Keratinocyte (primary cell): ENCODE results near the gene TYRP1. TPM values are rescaled to one million over a fixed set of nuclear protein-coding genes. Genes with fewer than 3 reads are reported as not detected.

ENCODE experiments used
- DNase-seq: peaks from one replicate; pipeline ENCODE4 v3.0.0-alpha.2; 2011; ENCODE audit warnings: low read depth, missing footprints, low spot score
- FAIRE-seq: peaks from 2 replicates; lab custom pipeline; 2011; peaks lifted over from hg19 to GRCh38; lab: Jason Lieb, UNC
- H2AFZ ChIP-seq: 2 replicates; pipeline ENCODE4 v1.6.0; 2012; ENCODE audit warnings: low read length, control low read depth, inconsistent platforms; ENCODE audit not compliant: control insufficient read depth
- H3K27ac ChIP-seq: 2 replicates; pipeline ENCODE4 v1.5.1; 2011; ENCODE audit warnings: low read length; ENCODE audit not compliant: control insufficient read depth, insufficient read depth
- H3K27me3 ChIP-seq: 3 replicates; pipeline ENCODE4 v1.6.0; 2011; ENCODE audit warnings: low read length; ENCODE audit not compliant: control insufficient read depth, insufficient read depth; ENCODE audit errors: extremely low read depth
- H3K36me3 ChIP-seq, 2 experiments: 2 replicates in 1 of 2; 3 replicates in 1 of 2; pipeline ENCODE4 v1.5.1; 2011; ENCODE audit warnings: low read length in 2 of 2, mild to moderate bottlenecking in 1 of 2; ENCODE audit not compliant: control insufficient read depth in 2 of 2, insufficient read depth in 2 of 2; ENCODE audit errors: extremely low read depth in 1 of 2
- H3K4me1 ChIP-seq: 3 replicates; pipeline ENCODE4 v1.5.1; 2011; ENCODE audit warnings: low read length; ENCODE audit not compliant: control insufficient read depth, insufficient read depth; ENCODE audit errors: extremely low read depth
- H3K4me2 ChIP-seq: 3 replicates; pipeline ENCODE4 v1.6.0; 2011; ENCODE audit warnings: low read depth, low read length; ENCODE audit not compliant: control insufficient read depth, insufficient read depth; ENCODE audit errors: extremely low read depth
- H3K4me3 ChIP-seq, 3 experiments: fragments of 200-600 bp in 1 of 3; sonication (generic) in 1 of 3; 2 replicates in 2 of 3; 3 replicates in 1 of 3; pipeline ENCODE4 v1.5.1; 2011 to 2016; ENCODE audit warnings: low read length in 3 of 3, mild to moderate bottlenecking in 3 of 3, control low read depth in 2 of 3, inconsistent platforms in 1 of 3, low read depth in 1 of 3, mixed read lengths in 1 of 3, mixed run types in 1 of 3, moderate library complexity in 1 of 3; ENCODE audit not compliant: control insufficient read depth in 2 of 3, insufficient read depth in 2 of 3; ENCODE audit errors: extremely low read depth in 1 of 3
- H3K79me2 ChIP-seq: 2 replicates; pipeline ENCODE4 v1.6.0; 2012; ENCODE audit warnings: low read length; ENCODE audit not compliant: control insufficient read depth, insufficient read depth
- H3K9ac ChIP-seq: 3 replicates; pipeline ENCODE4 v1.6.0; 2011; ENCODE audit warnings: low read length; ENCODE audit not compliant: control insufficient read depth, insufficient read depth; ENCODE audit errors: extremely low read depth
- H3K9me1 ChIP-seq: 3 replicates; pipeline ENCODE4 v1.6.0; 2011; ENCODE audit warnings: low read length; ENCODE audit not compliant: control insufficient read depth, insufficient read depth; ENCODE audit errors: extremely low read depth
- H3K9me3 ChIP-seq: 2 replicates; pipeline ENCODE4 v1.5.1; 2012; ENCODE audit warnings: low read depth, low read length; ENCODE audit not compliant: control insufficient read depth
- H4K20me1 ChIP-seq: 3 replicates; pipeline ENCODE4 v1.6.0; 2011; ENCODE audit warnings: low read length; ENCODE audit not compliant: control insufficient read depth, insufficient read depth; ENCODE audit errors: extremely low read depth
- EZH2 ChIP-seq: IDR thresholded peaks from one replicate; pipeline ENCODE4 v1.6.1; 2012; ENCODE audit warnings: inconsistent platforms, mild to moderate bottlenecking, low read length, moderate library complexity
- dilution Hi-C: fragments of 300-500 bp; cut with MboI; formaldehyde crosslinking; loops from one replicate; pipeline ENCODE4 v1.7.0; 2020; ENCODE audit warnings: low sequenced_read_pairs; ENCODE audit not compliant: extremely low pct_ligation_motif_present
- polyA plus RNA-seq, 5 experiments: library from polyadenylated mRNA; depleted of rRNA in 3 of 5; stranded (reverse) in 3 of 5; stranded (forward) in 1 of 5; unstranded in 1 of 5; fragments of >200 nt; gene quantifications; 1 replicate in 1 of 5; 2 replicates in 3 of 5; 3 replicates in 1 of 5; pipeline versions ENCODE4 v1.2.1 to v1.2.3, GENCODE V29; 2011 to 2012; ENCODE audit warnings: missing spikeins in 2 of 5, low read depth in 1 of 5, low replicate concordance in 1 of 5
- TF ChIP-seq, protein P1 (sequence below), 3 experiments: IDR thresholded peaks in 1 of 3; conservative IDR thresholded peaks in 1 of 3; optimal IDR thresholded peaks in 1 of 3; 2 replicates in 2 of 3; 3 replicates in 1 of 3; pipeline versions ENCODE3 to v1.5.1; 2011; ENCODE audit warnings: low read length in 3 of 3, mild to moderate bottlenecking in 3 of 3, moderate library complexity in 2 of 3, control low read depth in 1 of 3, inconsistent platforms in 1 of 3; ENCODE audit not compliant: insufficient read depth in 2 of 3; ENCODE audit errors: extremely low read depth in 1 of 3

TYRP1 gene
- polyA plus RNA-seq, 1 donor (not counting 4 experiments of a cell fraction or from before 2014, with no cell fraction given), result 0.50 TPM

DNA sequence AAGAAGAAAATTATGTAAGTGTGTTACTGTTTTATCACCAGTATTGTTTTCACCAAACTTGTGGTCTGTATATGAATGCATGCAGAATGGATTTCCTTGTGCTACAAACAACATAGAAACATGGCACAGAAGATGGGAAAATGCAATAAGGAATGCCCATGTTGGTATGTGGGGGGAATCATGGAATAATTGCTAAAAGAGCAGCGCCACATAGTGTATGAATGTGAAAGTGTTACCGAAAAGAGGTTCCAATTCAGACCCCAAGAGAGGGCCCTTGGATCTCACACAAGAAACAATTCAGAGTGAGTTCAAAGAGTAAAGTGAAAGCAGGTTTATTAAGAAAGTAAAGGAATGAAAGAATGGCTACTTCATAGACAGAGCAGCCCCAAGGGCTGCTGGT is 26.4 kb upstream of the TYRP1 start:
- H2AFZ ChIP-seq, result no peak overlapping the region
- H4K20me1 ChIP-seq, result no peaks in the 10 kb centered on the region
- FAIRE-seq (no peak), DNase-seq (no peak)
- H3K4me1 ChIP-seq, result no peaks in the 10 kb centered on the region
- no peaks in the 10 kb centered on the region for H3K27me3 ChIP-seq
- dilution Hi-C loops, result no loop called here
- no peaks in the 10 kb centered on the region for H3K36me3 ChIP-seq
- H3K4me3 ChIP-seq, result no peak overlapping the region
- no peak overlapping the region for H3K4me2 ChIP-seq
- H3K9ac ChIP-seq, result no peak overlapping the region
- no peaks in the 10 kb centered on the region for H3K9me1 ChIP-seq
- H3K27ac ChIP-seq, result no peak overlapping the region
- H3K9me3 ChIP-seq, result no peaks in the 10 kb centered on the region
- no peaks in the 10 kb centered on the region for H3K79me2 ChIP-seq
- TF ChIP-seq, protein P1, sequence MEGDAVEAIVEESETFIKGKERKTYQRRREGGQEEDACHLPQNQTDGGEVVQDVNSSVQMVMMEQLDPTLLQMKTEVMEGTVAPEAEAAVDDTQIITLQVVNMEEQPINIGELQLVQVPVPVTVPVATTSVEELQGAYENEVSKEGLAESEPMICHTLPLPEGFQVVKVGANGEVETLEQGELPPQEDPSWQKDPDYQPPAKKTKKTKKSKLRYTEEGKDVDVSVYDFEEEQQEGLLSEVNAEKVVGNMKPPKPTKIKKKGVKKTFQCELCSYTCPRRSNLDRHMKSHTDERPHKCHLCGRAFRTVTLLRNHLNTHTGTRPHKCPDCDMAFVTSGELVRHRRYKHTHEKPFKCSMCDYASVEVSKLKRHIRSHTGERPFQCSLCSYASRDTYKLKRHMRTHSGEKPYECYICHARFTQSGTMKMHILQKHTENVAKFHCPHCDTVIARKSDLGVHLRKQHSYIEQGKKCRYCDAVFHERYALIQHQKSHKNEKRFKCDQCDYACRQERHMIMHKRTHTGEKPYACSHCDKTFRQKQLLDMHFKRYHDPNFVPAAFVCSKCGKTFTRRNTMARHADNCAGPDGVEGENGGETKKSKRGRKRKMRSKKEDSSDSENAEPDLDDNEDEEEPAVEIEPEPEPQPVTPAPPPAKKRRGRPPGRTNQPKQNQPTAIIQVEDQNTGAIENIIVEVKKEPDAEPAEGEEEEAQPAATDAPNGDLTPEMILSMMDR (optimal IDR thresholded peaks at IDR 0.05 in 1 of 3, IDR thresholded peaks at IDR 0.05 in 1 of 3, conservative IDR thresholded peaks at IDR 0.05 in 1 of 3; ENCODE audit: extremely low read depth in 1 of 3, insufficient read depth in 2 of 3, low read length in 3 of 3), result no peak
- no peak for TF ChIP-seq EZH2

DNA sequence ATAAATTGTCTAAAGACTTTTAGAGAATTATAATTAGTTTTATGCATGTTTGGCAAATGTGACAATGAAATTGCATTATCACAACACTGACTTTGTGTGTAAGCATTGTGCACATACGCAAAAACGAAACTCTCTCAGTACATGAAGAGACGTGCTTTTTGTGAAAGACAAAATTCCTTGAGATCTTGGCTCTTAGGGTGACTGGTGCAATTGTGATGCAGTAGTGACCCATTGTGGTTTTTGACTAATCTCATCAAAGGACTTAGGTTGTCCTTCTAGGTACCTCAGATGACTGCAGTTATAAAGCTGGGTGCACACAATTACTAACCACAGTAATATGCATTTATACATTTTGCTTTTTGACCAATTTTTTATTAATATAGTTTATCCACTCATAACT is 25.3 kb upstream of the TYRP1 start:
- dilution Hi-C loops, result no loop called here
- Histone ChIP-seq H3K4me1 (no peaks in the 10 kb centered on the region), H3K4me3 (no peak overlapping the region)

More for the DNA sequence above, 25.3 kb upstream of the TYRP1 start:
- Histone ChIP-seq H2AFZ (no peak overlapping the region), H3K79me2 (no peaks in the 10 kb centered on the region), H3K9me3 (no peaks in the 10 kb centered on the region), H3K27ac (no peak overlapping the region), H3K9ac (no peak overlapping the region), H4K20me1 (no peaks in the 10 kb centered on the region), H3K36me3 (no peaks in the 10 kb centered on the region), H3K4me2 (no peak overlapping the region), H3K27me3 (no peaks in the 10 kb centered on the region), H3K9me1 (no peaks in the 10 kb centered on the region)
- FAIRE-seq (no peak), DNase-seq (no peak)
- TF ChIP-seq, protein P1 (optimal IDR thresholded peaks at IDR 0.05 in 1 of 3, IDR thresholded peaks at IDR 0.05 in 1 of 3, conservative IDR thresholded peaks at IDR 0.05 in 1 of 3; ENCODE audit: extremely low read depth in 1 of 3, insufficient read depth in 2 of 3, low read length in 3 of 3), result no peak
- TF ChIP-seq EZH2, result no peak
